Panc1 (cell line): ENCODE data around the gene PSMD7.

Experiments used
- POLR2AphosphoS5 ChIP-seq: IDR thresholded peaks from 2 replicates; pipeline ENCODE4 v1.6.1; 2012; ENCODE audit warnings: mild to moderate bottlenecking, low read depth, low read length, moderate library complexity
- SIN3A ChIP-seq: IDR thresholded peaks from 2 replicates; pipeline ENCODE4 v1.6.1; 2012; ENCODE audit warnings: low read depth, mild to moderate bottlenecking, low read length, moderate library complexity, borderline replicate concordance; ENCODE audit not compliant: insufficient read depth
- TCF7L2 ChIP-seq: IDR thresholded peaks from 2 replicates; pipeline ENCODE4 v1.6.1; 2011; ENCODE audit warnings: mild to moderate bottlenecking, low read depth, low read length, inconsistent platforms
- TF ChIP-seq, protein P1 (sequence below): fragments of 450-650 bp; IDR thresholded peaks from 2 replicates; pipeline ENCODE4 v1.5.1; 2017; ENCODE audit warnings: mild to moderate bottlenecking
- TF ChIP-seq, protein P2 (sequence below), 2 experiments: IDR thresholded peaks; 2 replicates each; pipeline ENCODE4 v1.6.1; 2011 to 2012; ENCODE audit warnings: low read depth in 2 of 2, control low read depth in 1 of 2, low read length in 1 of 2, mild to moderate bottlenecking in 1 of 2, moderate library complexity in 1 of 2; ENCODE audit not compliant: insufficient read depth in 1 of 2

GRCh38 chr16:74275711-74276110, 20.9 kb upstream of the PSMD7 start:
- TF ChIP-seq, protein P1, sequence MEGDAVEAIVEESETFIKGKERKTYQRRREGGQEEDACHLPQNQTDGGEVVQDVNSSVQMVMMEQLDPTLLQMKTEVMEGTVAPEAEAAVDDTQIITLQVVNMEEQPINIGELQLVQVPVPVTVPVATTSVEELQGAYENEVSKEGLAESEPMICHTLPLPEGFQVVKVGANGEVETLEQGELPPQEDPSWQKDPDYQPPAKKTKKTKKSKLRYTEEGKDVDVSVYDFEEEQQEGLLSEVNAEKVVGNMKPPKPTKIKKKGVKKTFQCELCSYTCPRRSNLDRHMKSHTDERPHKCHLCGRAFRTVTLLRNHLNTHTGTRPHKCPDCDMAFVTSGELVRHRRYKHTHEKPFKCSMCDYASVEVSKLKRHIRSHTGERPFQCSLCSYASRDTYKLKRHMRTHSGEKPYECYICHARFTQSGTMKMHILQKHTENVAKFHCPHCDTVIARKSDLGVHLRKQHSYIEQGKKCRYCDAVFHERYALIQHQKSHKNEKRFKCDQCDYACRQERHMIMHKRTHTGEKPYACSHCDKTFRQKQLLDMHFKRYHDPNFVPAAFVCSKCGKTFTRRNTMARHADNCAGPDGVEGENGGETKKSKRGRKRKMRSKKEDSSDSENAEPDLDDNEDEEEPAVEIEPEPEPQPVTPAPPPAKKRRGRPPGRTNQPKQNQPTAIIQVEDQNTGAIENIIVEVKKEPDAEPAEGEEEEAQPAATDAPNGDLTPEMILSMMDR: no peak
- TF ChIP-seq POLR2AphosphoS5 (no peak), SIN3A (no peak), TCF7L2 (no peak)
- TF ChIP-seq, protein P2, sequence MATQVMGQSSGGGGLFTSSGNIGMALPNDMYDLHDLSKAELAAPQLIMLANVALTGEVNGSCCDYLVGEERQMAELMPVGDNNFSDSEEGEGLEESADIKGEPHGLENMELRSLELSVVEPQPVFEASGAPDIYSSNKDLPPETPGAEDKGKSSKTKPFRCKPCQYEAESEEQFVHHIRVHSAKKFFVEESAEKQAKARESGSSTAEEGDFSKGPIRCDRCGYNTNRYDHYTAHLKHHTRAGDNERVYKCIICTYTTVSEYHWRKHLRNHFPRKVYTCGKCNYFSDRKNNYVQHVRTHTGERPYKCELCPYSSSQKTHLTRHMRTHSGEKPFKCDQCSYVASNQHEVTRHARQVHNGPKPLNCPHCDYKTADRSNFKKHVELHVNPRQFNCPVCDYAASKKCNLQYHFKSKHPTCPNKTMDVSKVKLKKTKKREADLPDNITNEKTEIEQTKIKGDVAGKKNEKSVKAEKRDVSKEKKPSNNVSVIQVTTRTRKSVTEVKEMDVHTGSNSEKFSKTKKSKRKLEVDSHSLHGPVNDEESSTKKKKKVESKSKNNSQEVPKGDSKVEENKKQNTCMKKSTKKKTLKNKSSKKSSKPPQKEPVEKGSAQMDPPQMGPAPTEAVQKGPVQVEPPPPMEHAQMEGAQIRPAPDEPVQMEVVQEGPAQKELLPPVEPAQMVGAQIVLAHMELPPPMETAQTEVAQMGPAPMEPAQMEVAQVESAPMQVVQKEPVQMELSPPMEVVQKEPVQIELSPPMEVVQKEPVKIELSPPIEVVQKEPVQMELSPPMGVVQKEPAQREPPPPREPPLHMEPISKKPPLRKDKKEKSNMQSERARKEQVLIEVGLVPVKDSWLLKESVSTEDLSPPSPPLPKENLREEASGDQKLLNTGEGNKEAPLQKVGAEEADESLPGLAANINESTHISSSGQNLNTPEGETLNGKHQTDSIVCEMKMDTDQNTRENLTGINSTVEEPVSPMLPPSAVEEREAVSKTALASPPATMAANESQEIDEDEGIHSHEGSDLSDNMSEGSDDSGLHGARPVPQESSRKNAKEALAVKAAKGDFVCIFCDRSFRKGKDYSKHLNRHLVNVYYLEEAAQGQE (IDR thresholded peaks at IDR 0.05; ENCODE audit: insufficient read depth in 1 of 2, low read depth in 2 of 2, low read length in 1 of 2): no peak
